Activated CD4-positive, alpha-beta T cell treated with anti-CD3 and anti-CD28 coated beads, Interleukin-2, amount 50 U/mL, for 24 hours (primary cell): Measurements from ENCODE around the gene SH3RF1.

Experiments
- DNase-seq, 2 donors: peaks; one replicate each; pipeline ENCODE4 v3.0.0-alpha.2; 2020; ENCODE audit warnings: low read depth in 1 of 2, low spot score in 1 of 2

The SH3RF1 gene

DNA sequence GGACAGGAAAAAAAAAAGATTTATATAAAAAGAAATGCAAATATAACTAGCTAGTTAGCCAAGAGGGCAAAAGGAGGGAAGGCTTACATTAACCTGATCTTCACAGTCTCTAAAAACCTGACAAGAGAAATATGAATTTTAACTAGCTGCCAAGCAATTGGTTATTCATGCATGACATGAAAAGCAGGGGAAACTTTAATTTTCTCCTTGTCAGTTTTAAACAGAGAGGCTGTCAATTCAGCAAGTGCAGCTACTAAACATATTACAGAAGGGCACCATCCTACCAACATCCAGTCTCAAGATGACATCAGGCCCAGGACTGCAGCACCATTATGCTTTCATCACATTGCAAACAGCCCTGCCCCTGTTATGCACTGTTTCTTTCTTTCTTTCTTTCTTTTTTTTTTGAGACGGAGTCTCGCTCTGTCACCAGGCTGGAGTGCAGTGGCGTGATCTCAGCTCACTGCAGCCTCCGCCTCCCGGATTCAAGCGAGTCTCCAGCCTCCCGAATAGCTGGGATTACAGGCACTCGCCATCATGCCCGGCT is 221.8 kb downstream of the SH3RF1 start:
- DNase-seq = no peak

DNA sequence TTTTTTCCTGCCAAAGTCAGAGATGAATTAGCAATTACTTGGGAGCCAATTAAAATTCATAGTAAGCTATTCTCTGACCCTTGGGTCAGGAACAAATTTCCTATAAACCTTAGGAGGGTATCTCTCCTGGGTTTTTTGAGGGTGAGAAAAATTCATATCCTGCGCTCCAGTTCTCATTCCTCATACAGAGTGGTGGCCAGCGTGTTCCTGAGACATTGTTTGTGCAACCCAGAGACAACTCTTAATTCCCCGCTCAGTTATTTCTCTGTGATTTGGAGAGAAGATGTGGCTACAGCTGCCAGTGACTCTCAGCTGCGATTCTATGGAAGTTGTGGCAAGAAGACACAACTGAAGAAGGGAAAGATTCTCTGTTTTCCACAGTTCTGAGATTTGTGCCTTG is 222.8 kb downstream of the SH3RF1 start:
- DNase-seq = no peak

DNA sequence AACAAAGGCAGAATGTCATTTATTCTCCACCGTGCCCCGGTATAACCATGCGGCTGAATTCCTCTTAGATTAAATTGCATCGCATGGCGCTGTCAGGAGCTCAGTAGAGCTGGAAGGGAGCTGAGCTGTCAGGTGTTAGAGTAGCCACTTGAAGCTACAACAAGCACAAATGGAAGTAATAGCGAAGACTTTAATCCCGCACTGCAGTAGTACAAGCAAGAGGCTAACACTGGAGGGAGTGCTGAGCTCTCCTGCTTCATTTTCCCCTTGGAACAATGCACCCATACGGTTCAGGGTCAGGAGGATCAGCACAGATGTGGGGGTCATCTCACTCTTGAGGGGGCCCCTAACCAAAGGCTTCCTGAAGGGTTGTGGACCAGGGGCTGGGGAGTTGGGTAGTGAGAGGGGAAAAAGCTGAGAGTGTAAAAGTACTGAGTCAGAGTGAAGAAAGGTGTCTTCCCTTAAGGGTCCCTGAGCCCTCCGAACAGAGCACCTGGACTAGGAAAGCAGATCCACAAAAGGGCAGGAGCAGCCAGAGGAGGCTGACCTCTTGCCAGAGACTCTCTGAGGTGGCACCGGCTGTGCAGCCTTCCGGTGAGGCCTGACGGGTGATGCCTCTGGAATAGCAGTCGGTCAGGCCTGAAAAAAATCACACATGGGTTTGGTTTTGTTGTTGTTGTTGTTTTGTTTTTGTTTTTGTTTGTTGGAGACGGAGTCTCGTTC is 224.7 kb downstream of the SH3RF1 start:
- no peak for DNase-seq

DNA sequence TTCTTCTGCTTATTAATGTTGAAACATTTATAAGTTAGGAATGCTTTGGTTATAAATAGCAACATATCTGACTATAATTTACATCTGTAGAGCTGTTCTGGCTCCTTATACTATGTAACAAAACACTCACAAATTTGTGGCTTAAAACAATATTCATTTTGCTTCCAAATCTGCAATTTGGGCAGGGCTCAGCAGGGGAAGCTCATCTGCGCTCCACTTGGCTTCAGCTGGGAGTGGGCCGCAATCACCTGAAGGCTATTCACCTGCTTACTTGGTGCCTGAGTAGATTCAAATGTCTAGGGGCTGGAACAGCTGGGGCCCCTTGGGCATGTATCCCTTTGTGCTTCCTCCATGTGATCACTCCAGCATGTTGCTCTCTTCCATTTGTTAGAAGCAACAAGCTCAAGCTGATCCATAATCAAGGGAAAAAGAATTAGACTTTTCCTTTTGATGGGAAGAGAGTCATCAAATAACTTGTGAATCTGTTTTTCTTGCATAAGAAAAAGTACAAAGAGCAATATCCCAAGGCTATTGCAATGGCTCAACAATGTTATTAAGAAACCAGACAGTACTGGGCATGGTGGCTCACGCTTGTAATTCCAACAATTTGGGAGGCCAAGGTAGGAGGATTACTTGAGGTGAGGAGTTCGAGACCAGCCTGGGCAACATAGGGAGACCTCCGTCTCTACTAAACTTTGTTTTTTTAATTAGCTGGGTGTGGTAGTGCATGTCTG is 225.9 kb downstream of the SH3RF1 start:
- DNase-seq = no peak
